ENCODE data around the gene PPP1R14B. TPM values are rescaled to one million over a fixed set of nuclear protein-coding genes. Genes with fewer than 3 reads are reported as not detected.
A peak's percentile ranks its signal among the peaks of the same experiment; 100 is the strongest.

The PPP1R14B gene
- total RNA-seq, 1 experiment from 2014 or later: 435 TPM

DNA sequence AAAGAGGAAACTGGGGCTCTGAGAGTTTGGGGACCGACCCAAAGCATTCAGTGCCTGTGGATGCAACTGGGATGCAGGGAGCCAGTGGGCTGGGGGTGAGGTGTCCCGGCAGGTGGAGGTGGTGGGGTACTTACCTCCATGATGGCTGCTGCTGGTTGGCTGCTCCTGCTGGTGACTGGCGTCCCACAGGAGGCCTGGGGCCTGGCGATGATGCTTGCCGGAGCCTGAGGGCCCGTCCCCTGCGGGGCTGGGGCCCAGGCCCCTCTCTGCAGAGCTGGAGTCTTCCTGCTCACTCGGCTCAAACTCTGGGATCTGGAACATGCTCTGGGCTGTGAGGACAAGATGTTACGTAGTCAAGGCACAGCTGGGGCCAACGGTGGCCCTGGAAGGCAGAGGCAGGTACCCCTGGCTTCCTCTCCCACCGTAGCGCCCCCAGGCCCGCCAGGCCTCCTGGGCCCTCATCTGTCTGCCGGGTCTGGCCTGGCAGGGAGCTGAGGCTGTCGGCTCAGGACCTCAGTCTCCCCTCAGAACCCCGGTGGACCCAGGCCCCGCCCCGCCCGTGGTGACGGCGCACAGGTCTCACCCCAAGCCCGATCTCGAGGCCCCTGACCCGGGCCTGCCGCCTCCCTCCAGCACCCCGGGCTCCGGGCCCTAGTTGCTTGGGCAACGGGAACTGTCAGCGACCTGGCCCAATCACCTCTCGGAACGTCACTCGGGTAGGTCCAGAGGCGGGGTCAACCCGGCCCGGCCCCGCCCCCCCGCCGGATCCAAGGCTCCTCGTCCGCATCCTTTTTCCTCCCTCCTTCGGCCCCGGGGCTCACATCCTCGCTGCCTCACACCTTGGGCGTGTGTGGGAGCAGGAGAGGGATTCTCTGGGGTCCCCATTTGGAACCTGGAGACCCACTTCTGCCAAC, 37.6 kb upstream of the PPP1R14B start, which contains the start of gene BAD:
BAD (minus strand) TSS at position 618 of the 914 bp plus-strand sequence; CDS start at position 321, 297 bp downstream.
- Histone ChIP-seq H3K36me3 (ENCODE audit: low read depth) (no peaks in the 10 kb centered on the region), H3K4me3 (peak within 1 kb of the TSS; percentile 67), H3K9me2 (ENCODE audit: insufficient read depth) (no peaks in the 10 kb centered on the region), H4K20me1 (ENCODE audit: insufficient read depth) (no peaks in the 10 kb centered on the region), H3K27me3 (ENCODE audit: insufficient read depth, low read depth) (no peaks in the 10 kb centered on the region), H3K9me3 (ENCODE audit: insufficient read depth, low read depth) (no peaks in the 10 kb centered on the region), H3K79me2 (ENCODE audit: low read depth) (peaks cover 15% of the 10 kb centered on the region; the same call in 1 of the 2 replicates), H3K27ac (peak within 1 kb of the TSS; percentile 54), H3F3A (ENCODE audit: insufficient read depth, low read depth) (peaks cover 17% of the 10 kb centered on the region; the same call in 1 of the 2 replicates), H3K4me1 (replicated peaks; ENCODE audit: insufficient read depth) (peaks cover 22% of the 10 kb centered on the region), H2AFZ (peak within 1 kb of the TSS; percentile 83), H3K4me2 (peak within 1 kb of the TSS; percentile 82)
- TF ChIP-seq, protein P1, sequence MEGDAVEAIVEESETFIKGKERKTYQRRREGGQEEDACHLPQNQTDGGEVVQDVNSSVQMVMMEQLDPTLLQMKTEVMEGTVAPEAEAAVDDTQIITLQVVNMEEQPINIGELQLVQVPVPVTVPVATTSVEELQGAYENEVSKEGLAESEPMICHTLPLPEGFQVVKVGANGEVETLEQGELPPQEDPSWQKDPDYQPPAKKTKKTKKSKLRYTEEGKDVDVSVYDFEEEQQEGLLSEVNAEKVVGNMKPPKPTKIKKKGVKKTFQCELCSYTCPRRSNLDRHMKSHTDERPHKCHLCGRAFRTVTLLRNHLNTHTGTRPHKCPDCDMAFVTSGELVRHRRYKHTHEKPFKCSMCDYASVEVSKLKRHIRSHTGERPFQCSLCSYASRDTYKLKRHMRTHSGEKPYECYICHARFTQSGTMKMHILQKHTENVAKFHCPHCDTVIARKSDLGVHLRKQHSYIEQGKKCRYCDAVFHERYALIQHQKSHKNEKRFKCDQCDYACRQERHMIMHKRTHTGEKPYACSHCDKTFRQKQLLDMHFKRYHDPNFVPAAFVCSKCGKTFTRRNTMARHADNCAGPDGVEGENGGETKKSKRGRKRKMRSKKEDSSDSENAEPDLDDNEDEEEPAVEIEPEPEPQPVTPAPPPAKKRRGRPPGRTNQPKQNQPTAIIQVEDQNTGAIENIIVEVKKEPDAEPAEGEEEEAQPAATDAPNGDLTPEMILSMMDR (conservative IDR thresholded peaks at IDR 0.05): no peak
- no peak for TF ChIP-seq EZH2 (IDR thresholded peaks at IDR 0.05; ENCODE audit: low read depth)
- BruUV-seq (replicated peaks): no TSS peak
- intact Hi-C loops (cut with micrococcal nuclease; ENCODE audit: unreplicated experiment): loop anchor here (1.0 kb wide), 1 partner anchor 21 kb away; the partner anchor contains the start of gene ESRRA
- ChIA-PET POLR2A (ENCODE audit: unreplicated experiment) (interaction anchor here (0.5 to 0.7 kb wide), 3 partner anchors 13 to 17 kb away, joined by 3 to 5 read pairs (median 5); no protein-coding TSS in a partner anchor), CTCF (interaction anchor here (0.6 to 1.5 kb wide), 7 partner anchors 13 to 564 kb away, joined by 3 to 7 read pairs (median 4); no protein-coding TSS in a partner anchor)
- DNase-seq: peak; percentile 87 to 95

DNA sequence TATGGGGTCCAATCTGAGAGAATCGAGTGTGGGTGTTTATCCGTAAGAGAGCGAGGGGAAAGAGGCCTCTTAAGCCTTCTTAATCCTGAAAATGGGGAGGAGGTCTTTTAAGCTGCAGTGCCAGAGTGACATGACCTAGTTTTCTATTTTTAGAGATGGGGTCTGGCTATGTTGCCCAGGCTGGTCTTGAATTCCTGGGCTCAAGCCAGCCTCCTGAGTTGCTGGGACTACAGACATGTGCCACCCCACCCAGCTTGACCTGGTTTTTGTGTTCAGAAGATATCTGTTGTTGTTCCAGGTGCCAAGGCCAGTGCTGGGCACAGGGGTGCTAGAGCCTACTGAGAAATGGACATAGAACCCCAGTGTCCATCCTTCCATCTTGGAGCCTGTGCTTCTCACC, 36.3 kb upstream of the PPP1R14B start:
- intact Hi-C loops (cut with micrococcal nuclease; ENCODE audit: unreplicated experiment): no loop called here
- TF ChIP-seq EZH2 (IDR thresholded peaks at IDR 0.05; ENCODE audit: low read depth): no peak
- TF ChIP-seq, protein P1 (conservative IDR thresholded peaks at IDR 0.05): no peak
- Histone ChIP-seq H4K20me1 (ENCODE audit: insufficient read depth) (no peaks in the 10 kb centered on the region), H3F3A (ENCODE audit: insufficient read depth, low read depth) (peaks cover 17% of the 10 kb centered on the region; the same call in 1 of the 2 replicates), H3K9me3 (ENCODE audit: insufficient read depth, low read depth) (no peaks in the 10 kb centered on the region), H2AFZ (no peak overlapping the region), H3K9me2 (ENCODE audit: insufficient read depth) (no peaks in the 10 kb centered on the region), H3K27me3 (ENCODE audit: insufficient read depth, low read depth) (no peaks in the 10 kb centered on the region), H3K79me2 (ENCODE audit: low read depth) (peaks cover 15% of the 10 kb centered on the region; the same call in 1 of the 2 replicates), H3K36me3 (ENCODE audit: low read depth) (no peaks in the 10 kb centered on the region), H3K4me3 (no peak overlapping the region), H3K27ac (no peak overlapping the region), H3K4me2 (peak overlapping the region; percentile 82; the same call in 1 of the 2 replicates), H3K4me1 (replicated peaks; ENCODE audit: insufficient read depth) (peaks cover 22% of the 10 kb centered on the region)
- no TSS peak for BruUV-seq (replicated peaks)
- peak in 1 of 2 experiments; percentile 15 for DNase-seq
- ChIA-PET POLR2A (ENCODE audit: unreplicated experiment) (no interaction called here), CTCF (interaction anchor here (0.6 to 0.7 kb wide), 3 partner anchors 23 to 98 kb away, joined by 3 to 7 read pairs (median 3); no protein-coding TSS in a partner anchor)

DNA sequence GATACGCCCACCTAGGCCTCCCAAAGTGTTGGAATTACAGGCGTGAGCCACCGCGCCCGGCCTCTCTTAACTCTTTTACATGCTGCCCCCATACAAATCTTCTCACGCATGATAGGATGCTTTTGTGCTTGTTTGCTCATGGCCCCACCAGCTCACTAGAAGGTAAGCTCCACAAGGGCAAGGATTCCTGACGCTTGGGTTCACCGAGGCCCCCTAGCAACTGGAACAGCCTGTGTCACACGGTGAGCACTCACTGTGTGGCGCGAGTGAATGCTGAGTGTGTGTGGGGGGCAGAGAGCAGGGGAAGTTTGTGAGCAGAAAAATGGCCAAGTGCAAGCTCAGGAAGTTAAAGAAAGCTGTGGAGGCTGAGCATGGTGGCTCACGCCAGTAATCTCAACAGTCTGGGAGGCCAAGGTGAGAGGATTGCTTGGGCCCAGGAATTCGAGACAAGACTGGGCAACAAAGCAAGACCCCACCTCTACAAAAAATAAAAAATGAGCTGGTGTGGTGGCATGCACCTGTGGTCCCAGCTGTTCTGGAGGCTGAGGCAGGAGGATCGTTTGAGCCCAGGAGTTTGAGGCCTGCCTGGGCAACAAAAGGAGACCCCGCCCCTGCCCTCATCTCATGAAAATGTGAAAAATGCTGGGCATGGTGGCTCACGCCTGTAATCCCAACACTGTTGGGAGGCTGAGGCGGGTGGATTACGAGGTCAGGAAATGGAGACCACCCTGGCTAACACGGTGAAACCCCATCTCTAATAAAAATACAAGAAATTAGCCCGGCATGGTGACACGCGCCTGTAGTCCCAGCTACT, 35.4 kb upstream of the PPP1R14B start:
- Histone ChIP-seq H3K36me3 (ENCODE audit: low read depth) (no peaks in the 10 kb centered on the region), H3K4me1 (replicated peaks; ENCODE audit: insufficient read depth) (peaks cover 23% of the 10 kb centered on the region), H3K9me2 (ENCODE audit: insufficient read depth) (no peaks in the 10 kb centered on the region), H3F3A (ENCODE audit: insufficient read depth, low read depth) (peaks cover 26% of the 10 kb centered on the region; the same call in 1 of the 2 replicates), H3K4me3 (no peak overlapping the region), H2AFZ (no peak overlapping the region), H4K20me1 (ENCODE audit: insufficient read depth) (no peaks in the 10 kb centered on the region), H3K27me3 (ENCODE audit: insufficient read depth, low read depth) (no peaks in the 10 kb centered on the region), H3K9me3 (ENCODE audit: insufficient read depth, low read depth) (no peaks in the 10 kb centered on the region), H3K4me2 (no peak overlapping the region), H3K27ac (no peak overlapping the region), H3K79me2 (ENCODE audit: low read depth) (peaks cover 15% of the 10 kb centered on the region; the same call in 1 of the 2 replicates)
- ChIA-PET CTCF (interaction anchor here (0.6 to 0.7 kb wide), 2 partner anchors 75 to 96 kb away, joined by 3 to 7 read pairs; partner anchors contain the start of gene STIP1), POLR2A (ENCODE audit: unreplicated experiment) (interaction anchor here (0.6 kb wide), 1 partner anchor 30 kb away, joined by 7 read pairs; no protein-coding TSS in a partner anchor)
- intact Hi-C loops (cut with micrococcal nuclease; ENCODE audit: unreplicated experiment): no loop called here
- TF ChIP-seq, protein P1 (conservative IDR thresholded peaks at IDR 0.05): no peak
- no peak for TF ChIP-seq EZH2 (IDR thresholded peaks at IDR 0.05; ENCODE audit: low read depth)
- DNase-seq: peak in 1 of 2 experiments; percentile 21
- BruUV-seq (replicated peaks): no TSS peak
